Measurements from ENCODE around the gene FHIT. TPM values are rescaled to one million over a fixed set of nuclear protein-coding genes. Genes with fewer than 3 reads are reported as not detected.

Gene FHIT
- polyA plus RNA-seq, 1 of the 3 experiments (the other 2 are of a cell fraction), result 0.41 TPM

- H4K20me1 ChIP-seq (ENCODE audit: insufficient read depth), result no peaks in the 10 kb centered on the region
- H2AFZ ChIP-seq (ENCODE audit: low read depth), result no peak overlapping the region
- ChIA-PET CTCF (interaction anchor here (1.1 kb wide), 1 partner anchor 47 kb away, joined by 4 read pairs; no protein-coding TSS in a partner anchor), POLR2A (no interaction called here)
- no peaks in the 10 kb centered on the region for H3K9me3 ChIP-seq
- no peaks in the 10 kb centered on the region for H3F3A ChIP-seq (replicated peaks; ENCODE audit: insufficient read depth)
- H3K4me1 ChIP-seq (ENCODE audit: control insufficient read depth in 1 of 2, insufficient read depth in 2 of 2, low read depth in 1 of 2, low read length in 1 of 2), result no peaks in the 10 kb centered on the region
- H3K27me3 ChIP-seq (ENCODE audit: insufficient read depth), result no peaks in the 10 kb centered on the region
- no peak overlapping the region for H3K4me2 ChIP-seq
- H3K9me2 ChIP-seq, result no peaks in the 10 kb centered on the region
- no peaks in the 10 kb centered on the region for H3K79me2 ChIP-seq (ENCODE audit: insufficient read depth)
- H3K36me3 ChIP-seq (replicated peaks in 1 of 2; ENCODE audit: control insufficient read depth in 1 of 2, insufficient read depth in 2 of 2, low read length in 1 of 2), result no peaks in the 10 kb centered on the region
- no peak overlapping the region for H3K4me3 ChIP-seq (ENCODE audit: low read depth in 2 of 2, low read length in 1 of 2)
- H3K9ac ChIP-seq, result no peak overlapping the region
- H3K27ac ChIP-seq (ENCODE audit: low read depth in 2 of 2, low read length in 1 of 2), result no peak overlapping the region
- TF ChIP-seq EZH2phosphoT487 (IDR thresholded peaks at IDR 0.05; ENCODE audit: borderline replicate concordance, low read depth), result no peak
- no peak for TF ChIP-seq NRF1 (IDR thresholded peaks at IDR 0.05; ENCODE audit: low read depth, low read length)
- TF ChIP-seq FOSL2 (IDR thresholded peaks at IDR 0.05; ENCODE audit: borderline replicate concordance, low read depth), result no peak
- TF ChIP-seq MEF2A (IDR thresholded peaks at IDR 0.05; ENCODE audit: borderline replicate concordance, low read depth), result no peak
- no peak for TF ChIP-seq ELF1 (IDR thresholded peaks at IDR 0.05)
- no peak for TF ChIP-seq CTCF (IDR thresholded peaks at IDR 0.05)
- no peak for DNase-seq
- WGBS (ENCODE audit: low lambda C conversion rate), result 11% methylated on average over 3 of the region's 3 CpGs
Observed at GRCh38 chr3:59904296-59904695, 1347.0 kb downstream of the FHIT start.

GRCh38 chr3:59899061-59899460, 1352.2 kb downstream of the FHIT start:
- ChIA-PET CTCF (interaction anchor here (0.5 to 1.3 kb wide), 3 partner anchors 324 to 834 kb away, joined by 3 read pairs; no protein-coding TSS in a partner anchor), POLR2A (no interaction called here)
- Histone ChIP-seq H3K9me3 (no peaks in the 10 kb centered on the region), H3K9ac (no peak overlapping the region), H3F3A (replicated peaks; ENCODE audit: insufficient read depth) (no peaks in the 10 kb centered on the region), H4K20me1 (ENCODE audit: insufficient read depth) (no peaks in the 10 kb centered on the region), H3K9me2 (no peaks in the 10 kb centered on the region), H3K4me3 (ENCODE audit: low read depth in 2 of 2, low read length in 1 of 2) (no peak overlapping the region), H3K36me3 (replicated peaks in 1 of 2; ENCODE audit: control insufficient read depth in 1 of 2, insufficient read depth in 2 of 2, low read length in 1 of 2) (no peaks in the 10 kb centered on the region), H3K27ac (ENCODE audit: low read depth in 2 of 2, low read length in 1 of 2) (no peak overlapping the region), H2AFZ (ENCODE audit: low read depth) (no peak overlapping the region), H3K79me2 (ENCODE audit: insufficient read depth) (no peaks in the 10 kb centered on the region), H3K27me3 (ENCODE audit: insufficient read depth) (no peaks in the 10 kb centered on the region), H3K4me1 (ENCODE audit: control insufficient read depth in 1 of 2, insufficient read depth in 2 of 2, low read depth in 1 of 2, low read length in 1 of 2) (no peaks in the 10 kb centered on the region), H3K4me2 (no peak overlapping the region)
- 81% methylated on average over 1 of the region's 1 CpG for WGBS (ENCODE audit: low lambda C conversion rate)
- TF ChIP-seq RXRA (IDR thresholded peaks at IDR 0.05; ENCODE audit: borderline replicate concordance, low read depth), result no peak
- TF ChIP-seq EZH2phosphoT487 (IDR thresholded peaks at IDR 0.05; ENCODE audit: borderline replicate concordance, low read depth), result no peak
- no peak for TF ChIP-seq FOSL2 (IDR thresholded peaks at IDR 0.05; ENCODE audit: borderline replicate concordance, low read depth)
- TF ChIP-seq USF2 (IDR thresholded peaks at IDR 0.05; ENCODE audit: borderline replicate concordance, low read depth, low read length), result no peak
- no peak for TF ChIP-seq MAX (IDR thresholded peaks at IDR 0.05; ENCODE audit: low read depth)
- no peak for TF ChIP-seq NFIC (IDR thresholded peaks at IDR 0.05; ENCODE audit: borderline replicate concordance)
- TF ChIP-seq POLR2AphosphoS5 (IDR thresholded peaks at IDR 0.05; ENCODE audit: low read depth, low read length), result no peak
- no peak for TF ChIP-seq RCOR1 (IDR thresholded peaks at IDR 0.05; ENCODE audit: low read length)
- no peak for TF ChIP-seq FOXM1 (IDR thresholded peaks at IDR 0.05; ENCODE audit: low read depth)
- TF ChIP-seq PBX3 (IDR thresholded peaks at IDR 0.05), result no peak
- TF ChIP-seq ELF1 (IDR thresholded peaks at IDR 0.05), result no peak
- no peak for TF ChIP-seq NRF1 (IDR thresholded peaks at IDR 0.05; ENCODE audit: low read depth, low read length)
- TF ChIP-seq IRF3 (IDR thresholded peaks at IDR 0.05; ENCODE audit: low read depth, low read length), result no peak
- no peak for TF ChIP-seq YY1 (IDR thresholded peaks at IDR 0.05; ENCODE audit: low read depth)
- no peak for TF ChIP-seq MXI1 (IDR thresholded peaks at IDR 0.05; ENCODE audit: low read depth, low read length)
- TF ChIP-seq FOXJ3 (CRISPR knock-in tag; IDR thresholded peaks at IDR 0.05), result no peak
- TF ChIP-seq TAF1 (IDR thresholded peaks at IDR 0.05; ENCODE audit: borderline replicate concordance, low read depth, low read length), result no peak
- no peak for DNase-seq
